GM20431 (cell line): Measurements from ENCODE around the gene HSD17B11.
"Not testable (repeated sequence)": the region's sequence is repeated elsewhere in the genome, so short reads cannot be mapped to it uniquely, and the experiment has no call there.

ENCODE experiments used
- in situ Hi-C: fragments of 300-500 bp; cut with MseI, MboI; formaldehyde crosslinking; loops from one replicate; pipeline ENCODE4 v1.15.0; 2020; ENCODE audit warnings: low sequenced_read_pairs; ENCODE audit not compliant: unreplicated experiment

The HSD17B11 gene

GRCh38 chr4:87363552-87363951, 27.4 kb downstream of the HSD17B11 start:
- in situ Hi-C loops = loop anchor here (25.0 kb wide), 1 partner anchor 99 kb away; no protein-coding TSS in a partner anchor

DNA sequence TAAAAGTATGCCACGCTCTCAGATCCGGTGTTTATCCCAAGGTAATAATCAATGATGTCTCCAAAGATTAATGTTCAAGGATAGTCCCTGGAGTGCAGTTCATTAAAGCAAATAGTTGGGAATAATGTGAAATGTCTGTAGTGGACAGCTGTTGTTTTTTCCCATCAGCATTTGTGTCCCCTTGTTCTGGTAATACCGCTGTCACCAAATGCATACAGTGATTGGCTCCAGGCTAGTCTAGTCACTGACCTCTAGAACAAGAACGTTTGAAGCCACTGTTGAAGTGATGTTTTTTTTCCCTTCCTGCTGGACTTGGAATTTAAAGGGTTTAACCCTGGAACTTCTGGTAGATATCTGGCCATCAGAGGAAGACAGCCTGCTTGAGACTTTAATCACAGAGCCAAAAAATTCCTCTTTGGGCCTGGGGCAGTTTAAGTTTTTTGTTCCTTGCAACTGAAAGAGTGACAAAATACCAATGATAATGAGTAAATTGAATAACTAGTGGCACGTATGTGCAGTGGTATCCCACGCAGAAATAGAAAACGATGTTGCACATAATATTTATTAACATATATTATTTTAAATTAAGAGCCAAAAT, 30.6 kb downstream of the HSD17B11 start:
- in situ Hi-C loops = loop anchor here (25.0 kb wide), 1 partner anchor 102 kb away; no protein-coding TSS in a partner anchor

DNA sequence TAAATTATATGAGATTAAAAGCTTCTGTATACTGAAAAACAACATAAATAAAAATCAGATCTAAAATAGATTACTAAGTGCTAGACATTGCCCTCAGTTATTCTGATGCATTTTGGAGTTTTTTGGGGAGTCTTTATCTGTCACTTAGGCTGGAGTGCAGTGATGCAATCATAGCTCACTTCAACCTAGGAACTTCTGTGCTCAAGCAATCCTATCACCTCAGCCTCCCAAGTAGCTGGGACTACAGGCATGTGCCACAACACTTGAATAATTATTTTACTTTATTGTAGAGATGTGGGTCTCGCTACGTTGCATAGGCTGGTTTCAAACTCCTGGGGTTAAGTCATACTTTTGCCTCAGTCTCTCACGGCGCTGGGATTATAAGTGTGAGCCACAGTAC, 31.7 kb downstream of the HSD17B11 start:
- in situ Hi-C loops = loop anchor here (25.0 kb wide), 1 partner anchor 103 kb away; no protein-coding TSS in a partner anchor

GRCh38 chr4:87356832-87357526, 34.0 kb downstream of the HSD17B11 start:
- in situ Hi-C loops = loop anchor here (25.0 kb wide), 1 partner anchor 105 kb away; no protein-coding TSS in a partner anchor

- in situ Hi-C loops = loop anchor here (25.0 kb wide), 1 partner anchor 108 kb away; no protein-coding TSS in a partner anchor
Measured at GRCh38 chr4:87354168-87355102, 36.6 kb downstream of the HSD17B11 start.

GRCh38 chr4:87353592-87353991, 37.4 kb downstream of the HSD17B11 start:
- in situ Hi-C loops = loop anchor here (25.0 kb wide), 1 partner anchor 109 kb away; no protein-coding TSS in a partner anchor

- in situ Hi-C loops = no loop called here
Measured at GRCh38 chr4:87345139-87345538, 45.8 kb downstream of the HSD17B11 start.

DNA sequence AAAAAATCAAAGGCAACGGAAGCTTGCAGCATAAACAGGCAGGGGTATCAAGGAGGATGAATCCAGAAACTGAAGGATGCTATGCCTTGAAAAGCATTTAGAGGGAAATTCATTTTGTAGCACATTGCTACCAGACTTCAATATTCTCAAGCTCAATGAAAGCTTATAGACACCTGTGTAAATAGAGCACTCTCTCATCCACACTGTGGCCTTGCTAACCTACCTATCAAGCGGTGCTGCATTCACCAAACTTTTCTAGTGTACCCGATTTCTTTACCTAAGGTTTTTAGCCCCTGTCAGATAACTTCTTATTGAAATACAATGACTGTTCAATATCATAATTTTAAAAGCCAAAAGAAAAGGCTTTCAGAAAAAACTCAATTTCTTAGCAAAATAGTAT, 48.1 kb downstream of the HSD17B11 start:
- in situ Hi-C loops = no loop called here

DNA sequence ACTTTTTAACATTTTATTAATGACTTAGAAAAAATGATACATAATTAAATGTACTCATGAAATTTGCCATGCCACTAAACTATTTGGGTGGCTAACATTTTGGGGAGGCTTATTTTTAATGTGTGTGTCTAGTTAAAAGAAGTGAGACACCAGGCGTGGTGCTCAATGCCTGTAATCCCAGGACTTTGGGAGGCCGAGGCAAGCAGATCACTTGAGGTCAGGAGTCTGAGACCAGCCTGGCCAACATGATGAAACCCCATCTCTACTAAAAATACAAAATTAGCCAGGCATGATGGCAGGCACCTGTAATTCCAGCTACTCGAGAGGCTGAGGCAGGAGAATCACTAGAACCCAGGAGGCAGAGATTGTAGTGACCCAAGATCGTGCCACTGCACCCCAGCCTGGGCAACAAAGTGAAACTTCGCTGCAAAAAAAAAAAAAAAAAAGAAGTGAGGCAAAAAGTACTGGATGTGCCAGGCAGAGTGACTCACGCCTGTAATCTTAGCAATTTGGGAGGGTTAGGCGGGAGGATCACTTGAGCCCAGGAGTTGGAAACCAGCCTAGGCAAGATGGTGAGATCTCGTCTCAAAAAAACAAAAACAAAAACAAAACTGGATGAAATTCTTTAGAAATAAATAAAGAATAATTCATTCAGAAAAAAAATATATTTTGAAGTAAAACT, 48.9 kb downstream of the HSD17B11 start:
- in situ Hi-C loops = not testable (repeated sequence)

DNA sequence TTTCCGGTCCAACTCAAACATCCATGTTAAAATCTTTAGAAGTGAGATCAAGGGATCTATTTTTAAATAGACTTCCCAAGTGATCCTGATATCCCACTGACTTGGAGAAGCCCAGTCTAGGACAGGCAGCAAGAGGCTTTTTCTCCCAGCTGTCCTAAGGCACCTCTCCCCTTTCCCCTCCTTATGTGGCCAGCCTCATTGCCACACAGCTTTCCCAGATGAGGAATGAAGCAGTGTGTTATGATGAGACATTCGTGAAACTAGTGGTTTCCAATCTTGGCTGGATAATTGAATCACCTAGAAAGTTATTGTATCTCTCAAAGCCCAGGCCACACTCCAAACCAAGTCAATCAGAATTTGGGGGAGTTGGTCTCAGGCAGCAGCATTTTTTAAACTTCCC, 51.5 kb downstream of the HSD17B11 start:
- in situ Hi-C loops = no loop called here

DNA sequence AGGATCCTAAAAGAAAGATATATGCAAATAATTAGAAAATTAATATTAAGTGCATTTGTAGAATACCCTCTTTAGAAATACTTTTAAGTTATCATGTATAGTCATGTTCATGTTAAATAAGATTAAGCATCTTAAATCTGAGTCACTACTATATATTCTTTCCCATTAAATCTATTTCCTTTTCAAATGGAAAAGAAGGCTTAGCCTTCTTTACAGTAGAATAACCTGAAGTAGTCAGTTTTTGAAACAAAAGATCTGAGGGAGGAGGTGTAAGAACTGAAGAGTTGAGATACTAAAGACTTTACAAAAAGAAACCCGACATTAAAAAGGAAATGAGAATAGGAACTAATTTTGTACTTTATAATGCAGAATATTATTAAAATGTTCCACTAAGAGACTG, 53.6 kb downstream of the HSD17B11 start:
- in situ Hi-C loops = no loop called here

- in situ Hi-C loops = no loop called here
Measured at GRCh38 chr4:87333267-87333666, 57.7 kb downstream of the HSD17B11 start.

- in situ Hi-C loops = no loop called here
Measured at GRCh38 chr4:87330761-87331160, 60.2 kb downstream of the HSD17B11 start.

DNA sequence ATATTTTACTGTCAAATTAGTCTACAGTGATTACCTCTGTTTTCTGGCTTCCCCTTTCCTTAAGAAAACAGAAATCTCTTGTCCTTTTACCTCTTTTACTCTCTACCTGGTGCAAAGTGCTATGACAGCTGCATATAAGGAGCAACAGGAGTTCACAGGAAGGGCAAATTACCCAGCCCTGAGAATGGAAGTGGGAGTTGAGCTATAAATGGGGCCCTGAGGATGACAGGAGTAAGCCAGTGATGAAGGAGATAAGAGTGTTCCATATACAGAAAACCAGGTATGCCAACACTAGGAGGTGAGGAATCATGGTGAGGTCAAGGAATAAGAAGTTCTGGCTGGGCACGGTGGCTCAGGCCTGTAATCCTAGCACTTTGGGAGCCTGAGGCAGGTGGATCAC, 63.9 kb downstream of the HSD17B11 start:
- in situ Hi-C loops = no loop called here

DNA sequence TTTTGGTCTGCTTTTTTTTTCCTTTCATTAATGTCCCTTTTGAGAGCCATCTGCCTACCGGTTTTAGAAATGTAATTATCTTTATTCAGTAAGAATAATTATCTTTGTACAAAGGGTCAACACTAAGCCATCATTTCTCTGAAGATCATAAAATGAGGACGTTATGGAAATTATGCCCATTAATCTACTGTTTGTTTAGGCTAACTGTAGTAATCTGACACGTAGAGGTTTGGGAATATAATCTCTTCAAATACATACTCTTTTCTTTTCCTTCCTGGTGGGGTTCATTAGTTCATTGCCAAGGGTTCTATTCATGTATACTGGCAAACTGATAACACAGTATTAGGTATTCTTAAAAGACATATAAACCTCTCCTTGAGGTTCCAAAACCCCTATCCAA, 64.5 kb downstream of the HSD17B11 start:
- in situ Hi-C loops = no loop called here

DNA sequence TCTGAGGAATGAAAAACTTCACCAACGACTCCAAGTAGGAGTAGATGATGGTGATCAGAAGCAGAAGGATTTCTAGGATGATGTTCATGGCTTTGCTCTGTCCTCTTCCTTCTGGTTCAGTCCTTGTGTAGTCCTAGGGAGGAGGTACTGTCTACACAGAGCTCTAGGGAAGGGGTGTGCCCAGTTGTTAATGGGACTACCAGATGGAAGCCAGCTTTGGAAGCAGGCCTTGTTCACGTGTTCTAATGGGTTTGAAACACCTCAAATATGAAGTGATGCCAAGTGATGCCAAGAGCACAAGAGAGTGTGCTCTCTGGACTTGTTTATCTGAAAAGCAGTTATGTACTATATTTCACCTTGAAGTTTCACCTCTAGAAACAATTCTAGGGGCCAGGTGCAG, 68.2 kb downstream of the HSD17B11 start, which contains the start of gene HSD17B13:
HSD17B13 (minus strand) TSS at position 129 of the 400 bp plus-strand sequence; CDS start at position 88, 41 bp downstream.
- in situ Hi-C loops = no loop called here

DNA sequence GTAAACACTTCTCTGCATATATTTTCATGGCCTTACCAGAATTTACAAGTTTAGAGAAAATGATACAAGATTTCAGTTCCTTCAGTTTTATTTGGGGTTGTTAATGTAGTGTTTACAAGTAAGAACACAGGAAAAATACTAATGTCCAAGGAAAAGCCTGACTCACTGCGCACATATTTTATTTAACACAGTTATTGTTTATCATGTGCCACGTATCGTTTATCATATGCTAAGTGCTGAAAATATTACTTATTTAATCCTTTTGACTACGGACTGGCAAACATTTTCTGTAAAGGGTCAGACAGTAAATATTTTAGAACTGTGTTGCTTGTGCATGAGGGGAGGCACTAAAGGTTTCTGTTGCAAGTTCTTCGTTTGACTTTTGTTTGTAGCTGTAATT, 69.1 kb downstream of the HSD17B11 start:
- in situ Hi-C loops = no loop called here

GRCh38 chr4:87317527-87317926, 73.5 kb downstream of the HSD17B11 start:
- in situ Hi-C loops = no loop called here

DNA sequence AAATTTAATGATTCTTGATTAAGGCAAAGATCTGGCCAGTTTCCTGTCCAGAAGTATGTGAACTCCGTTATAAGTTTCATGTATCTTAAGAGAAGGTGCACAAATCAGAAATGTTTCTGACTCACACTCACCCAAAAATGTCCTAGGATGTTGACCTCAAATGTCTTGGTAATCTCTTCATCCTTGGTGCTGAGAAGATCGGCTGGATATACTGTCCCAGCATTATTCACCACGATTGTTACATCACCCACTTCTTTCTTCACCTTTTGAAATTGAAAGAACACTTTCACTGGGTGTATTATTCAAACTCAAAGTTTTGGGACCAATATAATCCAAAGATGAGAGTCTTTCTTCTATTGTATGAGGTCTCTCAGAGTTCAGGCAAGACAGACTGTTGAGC, 74.0 kb downstream of the HSD17B11 start:
- in situ Hi-C loops = no loop called here

DNA sequence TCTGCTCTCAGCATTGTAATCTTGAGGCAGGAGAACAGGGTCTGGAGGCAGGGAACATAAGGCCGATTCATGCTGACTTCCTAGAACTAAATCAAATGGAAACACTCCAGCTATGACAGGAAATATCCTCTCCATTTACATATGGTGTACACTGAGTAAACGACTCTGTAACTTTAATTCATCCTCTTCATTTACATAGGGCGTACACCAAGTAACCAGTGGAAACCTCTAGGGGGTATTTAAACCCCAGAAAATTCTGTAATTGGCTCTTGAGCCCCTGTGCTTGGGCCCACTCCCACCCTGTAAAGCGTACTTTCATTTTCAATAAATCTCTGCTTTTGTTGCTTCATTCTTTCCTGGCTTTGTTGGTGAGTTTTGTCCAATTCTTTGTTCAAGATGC, 76.0 kb downstream of the HSD17B11 start:
- in situ Hi-C loops = not testable (repeated sequence)
